ENCODE measurements around the gene KCNQ1.

The KCNQ1 gene

GRCh38 chr11:2668876-2669275, 224.1 kb downstream of the KCNQ1 start:
- Histone ChIP-seq H3K4me1 (ENCODE audit: insufficient read depth, poor library complexity, severe bottlenecking) (no peaks in the 10 kb centered on the region), H3K36me3 (ENCODE audit: low read depth) (no peaks in the 10 kb centered on the region), H3K27me3 (ENCODE audit: insufficient read depth, poor library complexity, severe bottlenecking) (no peaks in the 10 kb centered on the region), H3K4me3 (ENCODE audit: severe bottlenecking) (no peak overlapping the region), H3K9me3 (ENCODE audit: severe bottlenecking) (no peaks in the 10 kb centered on the region), H3K27ac (ENCODE audit: poor library complexity, severe bottlenecking) (no peak overlapping the region)
- DNase-seq (ENCODE audit: low spot score) (no peak), ATAC-seq (ENCODE audit: low read depth) (no peak)
- TF ChIP-seq, protein P1, sequence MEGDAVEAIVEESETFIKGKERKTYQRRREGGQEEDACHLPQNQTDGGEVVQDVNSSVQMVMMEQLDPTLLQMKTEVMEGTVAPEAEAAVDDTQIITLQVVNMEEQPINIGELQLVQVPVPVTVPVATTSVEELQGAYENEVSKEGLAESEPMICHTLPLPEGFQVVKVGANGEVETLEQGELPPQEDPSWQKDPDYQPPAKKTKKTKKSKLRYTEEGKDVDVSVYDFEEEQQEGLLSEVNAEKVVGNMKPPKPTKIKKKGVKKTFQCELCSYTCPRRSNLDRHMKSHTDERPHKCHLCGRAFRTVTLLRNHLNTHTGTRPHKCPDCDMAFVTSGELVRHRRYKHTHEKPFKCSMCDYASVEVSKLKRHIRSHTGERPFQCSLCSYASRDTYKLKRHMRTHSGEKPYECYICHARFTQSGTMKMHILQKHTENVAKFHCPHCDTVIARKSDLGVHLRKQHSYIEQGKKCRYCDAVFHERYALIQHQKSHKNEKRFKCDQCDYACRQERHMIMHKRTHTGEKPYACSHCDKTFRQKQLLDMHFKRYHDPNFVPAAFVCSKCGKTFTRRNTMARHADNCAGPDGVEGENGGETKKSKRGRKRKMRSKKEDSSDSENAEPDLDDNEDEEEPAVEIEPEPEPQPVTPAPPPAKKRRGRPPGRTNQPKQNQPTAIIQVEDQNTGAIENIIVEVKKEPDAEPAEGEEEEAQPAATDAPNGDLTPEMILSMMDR (IDR thresholded peaks at IDR 0.05; ENCODE audit: poor library complexity, severe bottlenecking) = no peak

- Histone ChIP-seq H3K27ac (ENCODE audit: poor library complexity, severe bottlenecking) (no peak overlapping the region), H3K9me3 (ENCODE audit: severe bottlenecking) (no peaks in the 10 kb centered on the region), H3K4me1 (ENCODE audit: insufficient read depth, poor library complexity, severe bottlenecking) (no peaks in the 10 kb centered on the region), H3K27me3 (ENCODE audit: insufficient read depth, poor library complexity, severe bottlenecking) (no peaks in the 10 kb centered on the region), H3K36me3 (ENCODE audit: low read depth) (no peaks in the 10 kb centered on the region), H3K4me3 (ENCODE audit: severe bottlenecking) (no peak overlapping the region)
- TF ChIP-seq, protein P1 (IDR thresholded peaks at IDR 0.05; ENCODE audit: poor library complexity, severe bottlenecking) = no peak
- ATAC-seq (ENCODE audit: low read depth) = no peak
- no peak for DNase-seq (ENCODE audit: low spot score)
These were observed 225.0 kb downstream of the KCNQ1 start for GRCh38 chr11:2669634-2670469.

- Histone ChIP-seq H3K4me1 (ENCODE audit: insufficient read depth, poor library complexity, severe bottlenecking) (no peaks in the 10 kb centered on the region), H3K9me3 (ENCODE audit: severe bottlenecking) (no peaks in the 10 kb centered on the region), H3K4me3 (ENCODE audit: severe bottlenecking) (no peak overlapping the region), H3K27me3 (ENCODE audit: insufficient read depth, poor library complexity, severe bottlenecking) (no peaks in the 10 kb centered on the region), H3K27ac (ENCODE audit: poor library complexity, severe bottlenecking) (no peak overlapping the region), H3K36me3 (ENCODE audit: low read depth) (no peaks in the 10 kb centered on the region)
- TF ChIP-seq, protein P1 (IDR thresholded peaks at IDR 0.05; ENCODE audit: poor library complexity, severe bottlenecking) = no peak
- no peak for ATAC-seq (ENCODE audit: low read depth)
- DNase-seq (ENCODE audit: low spot score) = no peak
These were observed 225.8 kb downstream of the KCNQ1 start for GRCh38 chr11:2670541-2671100.

DNA sequence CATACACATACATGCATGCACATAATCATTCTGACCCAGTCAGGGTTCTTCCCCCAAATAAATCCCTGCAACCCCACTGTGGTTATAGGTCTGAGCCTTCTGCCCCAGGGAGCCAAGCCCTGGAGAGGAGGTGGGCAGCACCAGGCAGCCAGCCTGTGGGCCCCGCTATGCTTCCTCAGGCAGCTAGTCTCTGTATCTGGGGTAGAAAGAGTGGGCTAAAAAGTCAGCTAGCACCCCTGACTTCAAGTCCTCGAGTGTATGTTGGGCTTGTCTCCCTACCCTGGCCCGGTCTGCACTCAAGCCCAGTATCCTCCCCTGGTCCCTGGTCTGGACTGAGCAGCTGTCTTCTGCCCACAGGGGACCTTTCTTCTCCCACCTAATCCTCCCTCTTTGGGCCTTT, 226.9 kb downstream of the KCNQ1 start:
- ATAC-seq (ENCODE audit: low read depth) (no peak), DNase-seq (ENCODE audit: low spot score) (no peak)
- no peaks in the 10 kb centered on the region for H3K4me1 ChIP-seq (ENCODE audit: insufficient read depth, poor library complexity, severe bottlenecking)
- TF ChIP-seq, protein P1 (IDR thresholded peaks at IDR 0.05; ENCODE audit: poor library complexity, severe bottlenecking) = no peak
- H3K27me3 ChIP-seq (ENCODE audit: insufficient read depth, poor library complexity, severe bottlenecking) = no peaks in the 10 kb centered on the region
- no peaks in the 10 kb centered on the region for H3K36me3 ChIP-seq (ENCODE audit: low read depth)
- no peak overlapping the region for H3K27ac ChIP-seq (ENCODE audit: poor library complexity, severe bottlenecking)
- H3K9me3 ChIP-seq (ENCODE audit: severe bottlenecking) = no peaks in the 10 kb centered on the region
- no peak overlapping the region for H3K4me3 ChIP-seq (ENCODE audit: severe bottlenecking)
